SK-N-SH treated with all-trans-retinoic acid at 6 μM for 48 hours (cell line): Measurements from ENCODE around the gene NEUROD6.

Experiments used
- ATAC-seq: fragments of 200-7000 bp; cut with Tn5 transposase; 3 replicates; pipeline ENCODE4 v1.9.1; 2020; ENCODE audit warnings: mild to moderate bottlenecking, moderate library complexity
- ARNTL ChIP-seq: fragments of 450-650 bp; formaldehyde crosslinking; IDR thresholded peaks from 2 replicates; pipeline ENCODE4 v1.5.0; 2020; ENCODE audit warnings: low read depth, mild to moderate bottlenecking, moderate library complexity, borderline replicate concordance
- CSDC2 ChIP-seq: fragments of 250-450 bp; sonication (Bioruptor Pico); IDR thresholded peaks from 2 replicates; pipeline ENCODE4 v1.5.0; 2020; ENCODE audit warnings: mild to moderate bottlenecking, moderate library complexity
- ESRRG ChIP-seq: fragments of 250-450 bp; sonication (Bioruptor Pico); IDR thresholded peaks from 2 replicates; pipeline ENCODE4 v1.6.1; 2021; ENCODE audit warnings: mild to moderate bottlenecking
- GLIS3 ChIP-seq: fragments of 250-450 bp; sonication (Bioruptor Pico); IDR thresholded peaks from 2 replicates; pipeline ENCODE4 v1.5.0; 2020; ENCODE audit warnings: mild to moderate bottlenecking, moderate library complexity
- ISL1 ChIP-seq: fragments of 250-450 bp; sonication (Bioruptor Pico); IDR thresholded peaks from 2 replicates; pipeline ENCODE4 v2.1.2; 2022; ENCODE audit warnings: mild to moderate bottlenecking, moderate library complexity
- OSR1 ChIP-seq: fragments of 250-450 bp; sonication (Bioruptor Pico); IDR thresholded peaks from 2 replicates; pipeline ENCODE4 v1.8.0; 2022; ENCODE audit warnings: moderate library complexity, mild to moderate bottlenecking, inconsistent platforms
- PPARA ChIP-seq: fragments of 250-450 bp; sonication (Bioruptor Pico); IDR thresholded peaks from 2 replicates; pipeline ENCODE4 v1.5.0; 2020; ENCODE audit warnings: mild to moderate bottlenecking, borderline replicate concordance
- RARB ChIP-seq: fragments of 250-450 bp; sonication (Bioruptor Pico); IDR thresholded peaks from 2 replicates; pipeline ENCODE4 v1.8.0; 2021; ENCODE audit warnings: mild to moderate bottlenecking, moderate library complexity
- SNAI2 ChIP-seq: fragments of 250-450 bp; sonication (Bioruptor Pico); IDR thresholded peaks from 2 replicates; pipeline ENCODE4 v1.5.0; 2020; ENCODE audit warnings: mild to moderate bottlenecking, moderate library complexity
- TCF4 ChIP-seq: fragments of 250-450 bp; sonication (Bioruptor Pico); IDR thresholded peaks from 2 replicates; pipeline ENCODE4 v1.8.0; 2021; ENCODE audit warnings: mild to moderate bottlenecking, moderate library complexity, borderline replicate concordance
- TOX ChIP-seq: fragments of 250-450 bp; sonication (Bioruptor Pico); IDR thresholded peaks from 2 replicates; pipeline ENCODE4 v1.8.0; 2021; ENCODE audit warnings: mild to moderate bottlenecking, moderate library complexity, borderline replicate concordance
- ZC3H10 ChIP-seq: fragments of 250-450 bp; sonication (Bioruptor Pico); IDR thresholded peaks from 2 replicates; pipeline ENCODE4 v1.5.1; 2021; ENCODE audit warnings: mild to moderate bottlenecking, moderate library complexity
- ZFP3 ChIP-seq: fragments of 250-450 bp; sonication (Bioruptor Pico); IDR thresholded peaks from 2 replicates; pipeline ENCODE4 v1.5.0; 2020; ENCODE audit warnings: mild to moderate bottlenecking, moderate library complexity
- ZFP30 ChIP-seq: fragments of 450-650 bp; formaldehyde crosslinking; IDR thresholded peaks from 2 replicates; pipeline ENCODE4 v1.5.0; 2022; ENCODE audit warnings: mild to moderate bottlenecking, moderate library complexity
- ZNF565 ChIP-seq: fragments of 450-650 bp; formaldehyde crosslinking; conservative IDR thresholded peaks from 2 replicates; pipeline ENCODE4 v1.5.0; 2020; ENCODE audit warnings: low read depth, mild to moderate bottlenecking, moderate library complexity
- ZNF70 ChIP-seq: fragments of 450-650 bp; formaldehyde crosslinking; IDR thresholded peaks from 2 replicates; pipeline ENCODE4 v1.5.0; 2020; ENCODE audit warnings: mild to moderate bottlenecking, moderate library complexity
- ZNF8 ChIP-seq: fragments of 450-650 bp; formaldehyde crosslinking; IDR thresholded peaks from 2 replicates; pipeline ENCODE4 v1.5.0; 2020; ENCODE audit warnings: mild to moderate bottlenecking, moderate library complexity
- TF ChIP-seq, protein P1 (sequence below): fragments of 250-450 bp; sonication (Bioruptor Pico); IDR thresholded peaks from 2 replicates; pipeline ENCODE4 v1.5.0; 2020; ENCODE audit warnings: mild to moderate bottlenecking, moderate library complexity
- TF ChIP-seq, protein P2 (sequence below): fragments of 250-450 bp; sonication (Bioruptor Pico); IDR thresholded peaks from 2 replicates; pipeline ENCODE4 v1.8.0; 2020; ENCODE audit warnings: mild to moderate bottlenecking, moderate library complexity, borderline replicate concordance
- TF ChIP-seq, protein P3 (sequence below): fragments of 250-450 bp; sonication (Bioruptor Pico); IDR thresholded peaks from 2 replicates; pipeline ENCODE4 v1.5.1; 2020; ENCODE audit warnings: low read depth, mild to moderate bottlenecking, moderate library complexity
- TF ChIP-seq, protein P4 (sequence below): fragments of 250-450 bp; sonication (Bioruptor Pico); IDR thresholded peaks from 2 replicates; pipeline ENCODE4 v1.5.1; 2021; ENCODE audit warnings: mild to moderate bottlenecking, moderate library complexity

NEUROD6 gene

DNA sequence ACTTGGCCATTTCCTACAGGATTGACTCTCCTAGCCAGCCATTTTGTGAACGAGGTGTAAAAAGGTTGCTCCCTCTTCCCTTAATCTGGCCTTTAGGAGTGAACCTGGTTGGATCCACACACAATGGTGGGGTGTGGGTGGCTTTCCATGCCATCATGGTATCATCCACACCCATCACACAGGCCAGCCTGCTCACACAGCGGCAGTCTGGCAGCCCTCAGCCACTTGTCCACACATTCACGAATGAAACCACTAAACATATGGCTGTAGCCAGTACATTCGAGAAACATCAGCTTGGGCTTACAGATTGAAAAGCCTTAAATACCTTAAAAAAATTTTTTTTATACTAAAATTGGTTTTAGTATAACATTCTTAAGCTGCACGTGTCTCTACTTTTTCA is 31.9 kb downstream of the NEUROD6 start:
- ATAC-seq = no peak
- TF ChIP-seq, protein P1, sequence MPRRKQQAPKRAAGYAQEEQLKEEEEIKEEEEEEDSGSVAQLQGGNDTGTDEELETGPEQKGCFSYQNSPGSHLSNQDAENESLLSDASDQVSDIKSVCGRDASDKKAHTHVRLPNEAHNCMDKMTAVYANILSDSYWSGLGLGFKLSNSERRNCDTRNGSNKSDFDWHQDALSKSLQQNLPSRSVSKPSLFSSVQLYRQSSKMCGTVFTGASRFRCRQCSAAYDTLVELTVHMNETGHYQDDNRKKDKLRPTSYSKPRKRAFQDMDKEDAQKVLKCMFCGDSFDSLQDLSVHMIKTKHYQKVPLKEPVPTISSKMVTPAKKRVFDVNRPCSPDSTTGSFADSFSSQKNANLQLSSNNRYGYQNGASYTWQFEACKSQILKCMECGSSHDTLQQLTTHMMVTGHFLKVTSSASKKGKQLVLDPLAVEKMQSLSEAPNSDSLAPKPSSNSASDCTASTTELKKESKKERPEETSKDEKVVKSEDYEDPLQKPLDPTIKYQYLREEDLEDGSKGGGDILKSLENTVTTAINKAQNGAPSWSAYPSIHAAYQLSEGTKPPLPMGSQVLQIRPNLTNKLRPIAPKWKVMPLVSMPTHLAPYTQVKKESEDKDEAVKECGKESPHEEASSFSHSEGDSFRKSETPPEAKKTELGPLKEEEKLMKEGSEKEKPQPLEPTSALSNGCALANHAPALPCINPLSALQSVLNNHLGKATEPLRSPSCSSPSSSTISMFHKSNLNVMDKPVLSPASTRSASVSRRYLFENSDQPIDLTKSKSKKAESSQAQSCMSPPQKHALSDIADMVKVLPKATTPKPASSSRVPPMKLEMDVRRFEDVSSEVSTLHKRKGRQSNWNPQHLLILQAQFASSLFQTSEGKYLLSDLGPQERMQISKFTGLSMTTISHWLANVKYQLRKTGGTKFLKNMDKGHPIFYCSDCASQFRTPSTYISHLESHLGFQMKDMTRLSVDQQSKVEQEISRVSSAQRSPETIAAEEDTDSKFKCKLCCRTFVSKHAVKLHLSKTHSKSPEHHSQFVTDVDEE (CRISPR knock-in tag) = no peak
- no peak for TF ChIP-seq TOX
- TF ChIP-seq RARB (CRISPR knock-in tag) = no peak
- TF ChIP-seq ZFP3 (CRISPR knock-in tag) = no peak
- TF ChIP-seq ZFP30 (CRISPR knock-in tag) = no peak
- no peak for TF ChIP-seq ZC3H10 (CRISPR knock-in tag)
- no peak for TF ChIP-seq TCF4 (CRISPR knock-in tag)
- no peak for TF ChIP-seq GLIS3 (CRISPR knock-in tag)

DNA sequence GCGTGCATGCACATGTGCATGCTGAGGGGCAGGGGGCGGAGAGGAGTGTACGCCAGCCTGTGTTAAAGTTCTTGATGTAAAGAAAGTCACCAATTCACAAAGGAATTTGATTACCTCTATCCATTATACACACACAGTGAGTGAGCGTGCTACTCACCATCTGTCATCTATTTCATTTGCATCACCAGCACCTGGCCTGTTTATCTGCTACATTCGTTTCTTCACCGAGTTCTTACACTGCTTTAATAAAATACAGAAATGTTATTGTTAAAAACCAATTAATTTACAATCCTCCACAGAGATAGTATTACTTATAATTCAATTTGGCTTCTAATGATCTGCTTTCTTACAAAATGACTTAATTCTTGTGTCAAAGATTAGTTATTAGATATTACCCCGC is 32.6 kb downstream of the NEUROD6 start:
- no peak for ATAC-seq
- TF ChIP-seq ZNF565 (CRISPR knock-in tag) = no peak
- no peak for TF ChIP-seq ISL1 (CRISPR knock-in tag)
- no peak for TF ChIP-seq RARB (CRISPR knock-in tag)
- TF ChIP-seq TCF4 (CRISPR knock-in tag) = no peak
- TF ChIP-seq OSR1 = no peak
- TF ChIP-seq ZFP3 (CRISPR knock-in tag) = no peak
- TF ChIP-seq TOX = no peak
- TF ChIP-seq, protein P2, sequence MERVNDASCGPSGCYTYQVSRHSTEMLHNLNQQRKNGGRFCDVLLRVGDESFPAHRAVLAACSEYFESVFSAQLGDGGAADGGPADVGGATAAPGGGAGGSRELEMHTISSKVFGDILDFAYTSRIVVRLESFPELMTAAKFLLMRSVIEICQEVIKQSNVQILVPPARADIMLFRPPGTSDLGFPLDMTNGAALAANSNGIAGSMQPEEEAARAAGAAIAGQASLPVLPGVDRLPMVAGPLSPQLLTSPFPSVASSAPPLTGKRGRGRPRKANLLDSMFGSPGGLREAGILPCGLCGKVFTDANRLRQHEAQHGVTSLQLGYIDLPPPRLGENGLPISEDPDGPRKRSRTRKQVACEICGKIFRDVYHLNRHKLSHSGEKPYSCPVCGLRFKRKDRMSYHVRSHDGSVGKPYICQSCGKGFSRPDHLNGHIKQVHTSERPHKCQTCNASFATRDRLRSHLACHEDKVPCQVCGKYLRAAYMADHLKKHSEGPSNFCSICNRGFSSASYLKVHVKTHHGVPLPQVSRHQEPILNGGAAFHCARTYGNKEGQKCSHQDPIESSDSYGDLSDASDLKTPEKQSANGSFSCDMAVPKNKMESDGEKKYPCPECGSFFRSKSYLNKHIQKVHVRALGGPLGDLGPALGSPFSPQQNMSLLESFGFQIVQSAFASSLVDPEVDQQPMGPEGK (CRISPR knock-in tag) = no peak
- TF ChIP-seq GLIS3 (CRISPR knock-in tag) = no peak
- no peak for TF ChIP-seq PPARA (CRISPR knock-in tag)
- TF ChIP-seq ARNTL (CRISPR knock-in tag) = no peak
- TF ChIP-seq, protein P3, sequence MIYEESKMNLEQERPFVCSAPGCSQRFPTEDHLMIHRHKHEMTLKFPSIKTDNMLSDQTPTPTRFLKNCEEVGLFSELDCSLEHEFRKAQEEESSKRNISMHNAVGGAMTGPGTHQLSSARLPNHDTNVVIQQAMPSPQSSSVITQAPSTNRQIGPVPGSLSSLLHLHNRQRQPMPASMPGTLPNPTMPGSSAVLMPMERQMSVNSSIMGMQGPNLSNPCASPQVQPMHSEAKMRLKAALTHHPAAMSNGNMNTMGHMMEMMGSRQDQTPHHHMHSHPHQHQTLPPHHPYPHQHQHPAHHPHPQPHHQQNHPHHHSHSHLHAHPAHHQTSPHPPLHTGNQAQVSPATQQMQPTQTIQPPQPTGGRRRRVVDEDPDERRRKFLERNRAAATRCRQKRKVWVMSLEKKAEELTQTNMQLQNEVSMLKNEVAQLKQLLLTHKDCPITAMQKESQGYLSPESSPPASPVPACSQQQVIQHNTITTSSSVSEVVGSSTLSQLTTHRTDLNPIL = no peak
- TF ChIP-seq, protein P1 (CRISPR knock-in tag) = no peak
- TF ChIP-seq CSDC2 (CRISPR knock-in tag) = no peak
- TF ChIP-seq, protein P4, sequence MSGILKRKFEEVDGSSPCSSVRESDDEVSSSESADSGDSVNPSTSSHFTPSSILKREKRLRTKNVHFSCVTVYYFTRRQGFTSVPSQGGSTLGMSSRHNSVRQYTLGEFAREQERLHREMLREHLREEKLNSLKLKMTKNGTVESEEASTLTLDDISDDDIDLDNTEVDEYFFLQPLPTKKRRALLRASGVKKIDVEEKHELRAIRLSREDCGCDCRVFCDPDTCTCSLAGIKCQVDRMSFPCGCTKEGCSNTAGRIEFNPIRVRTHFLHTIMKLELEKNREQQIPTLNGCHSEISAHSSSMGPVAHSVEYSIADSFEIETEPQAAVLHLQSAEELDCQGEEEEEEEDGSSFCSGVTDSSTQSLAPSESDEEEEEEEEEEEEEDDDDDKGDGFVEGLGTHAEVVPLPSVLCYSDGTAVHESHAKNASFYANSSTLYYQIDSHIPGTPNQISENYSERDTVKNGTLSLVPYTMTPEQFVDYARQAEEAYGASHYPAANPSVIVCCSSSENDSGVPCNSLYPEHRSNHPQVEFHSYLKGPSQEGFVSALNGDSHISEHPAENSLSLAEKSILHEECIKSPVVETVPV = no peak
- TF ChIP-seq ESRRG (CRISPR knock-in tag) = no peak
- TF ChIP-seq SNAI2 (CRISPR knock-in tag) = no peak

DNA sequence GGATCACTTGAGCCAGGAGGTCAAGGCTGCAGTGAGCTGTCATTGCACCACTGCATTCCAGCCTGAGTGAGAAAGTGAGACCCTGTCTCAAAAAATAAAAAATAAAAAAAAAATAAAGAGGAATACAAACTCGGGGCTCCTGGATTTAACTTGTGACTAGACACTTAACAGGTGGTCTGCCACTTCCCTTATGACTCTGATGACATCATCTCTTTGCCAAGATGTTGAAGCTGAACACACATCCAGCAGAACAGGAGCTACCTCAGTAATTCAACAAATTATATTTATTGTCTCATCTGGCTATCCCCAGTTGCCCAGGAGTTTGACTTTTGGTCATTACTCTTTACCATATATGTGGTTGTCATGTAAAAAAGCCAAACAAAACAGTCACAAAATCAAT is 35.3 kb downstream of the NEUROD6 start:
- ATAC-seq = no peak
- TF ChIP-seq ISL1 (CRISPR knock-in tag) (no peak), RARB (CRISPR knock-in tag) (no peak), ZNF8 (CRISPR knock-in tag) (no peak), ZNF70 (CRISPR knock-in tag) (no peak), PPARA (CRISPR knock-in tag) (no peak), TOX (no peak), ZNF565 (CRISPR knock-in tag) (no peak), TCF4 (CRISPR knock-in tag) (no peak), ZC3H10 (CRISPR knock-in tag) (no peak), ZFP30 (CRISPR knock-in tag) (no peak), CSDC2 (CRISPR knock-in tag) (no peak)
- TF ChIP-seq, protein P2 (CRISPR knock-in tag) = no peak
- TF ChIP-seq, protein P4 = no peak
